CD4-positive, alpha-beta T cell treated with Interleukin-15 for 4 hours (primary cell): ENCODE data around the gene DEFB132.
A peak's percentile ranks its signal among the peaks of the same experiment; 100 is the strongest.
"Not testable (repeated sequence)": the region's sequence is repeated elsewhere in the genome, so short reads cannot be mapped to it uniquely, and the experiment has no call there.

Experiments
- DNase-seq: peaks from one replicate; pipeline ENCODE4 v3.0.0-alpha.2; 2020; ENCODE audit warnings: low spot score

The DEFB132 gene

DNA sequence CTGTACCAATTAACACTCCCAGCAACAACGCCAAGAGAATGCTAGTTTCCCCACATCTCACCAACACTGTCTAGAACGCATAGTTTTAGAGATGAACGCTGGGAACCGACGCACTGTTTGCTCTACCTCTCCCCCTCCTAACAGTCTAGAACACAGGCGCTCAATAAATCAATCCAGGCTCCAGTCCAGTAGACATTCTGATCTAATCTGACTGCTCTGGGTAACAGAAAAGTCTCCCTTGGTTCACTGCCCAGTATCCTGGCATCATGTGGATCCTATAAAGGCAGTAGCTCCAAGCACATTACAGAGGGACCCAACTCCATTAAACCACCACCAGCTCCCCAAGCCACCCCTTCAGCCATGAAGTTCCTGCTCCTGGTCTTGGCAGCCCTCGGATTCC lies at the start of gene DEFB132:
Gene DEFB132, plus strand, starts transcription at position 306 of the 400 bp plus-strand sequence. Its CDS starts 55 bp downstream, at position 361.
- no peak for DNase-seq

DNA sequence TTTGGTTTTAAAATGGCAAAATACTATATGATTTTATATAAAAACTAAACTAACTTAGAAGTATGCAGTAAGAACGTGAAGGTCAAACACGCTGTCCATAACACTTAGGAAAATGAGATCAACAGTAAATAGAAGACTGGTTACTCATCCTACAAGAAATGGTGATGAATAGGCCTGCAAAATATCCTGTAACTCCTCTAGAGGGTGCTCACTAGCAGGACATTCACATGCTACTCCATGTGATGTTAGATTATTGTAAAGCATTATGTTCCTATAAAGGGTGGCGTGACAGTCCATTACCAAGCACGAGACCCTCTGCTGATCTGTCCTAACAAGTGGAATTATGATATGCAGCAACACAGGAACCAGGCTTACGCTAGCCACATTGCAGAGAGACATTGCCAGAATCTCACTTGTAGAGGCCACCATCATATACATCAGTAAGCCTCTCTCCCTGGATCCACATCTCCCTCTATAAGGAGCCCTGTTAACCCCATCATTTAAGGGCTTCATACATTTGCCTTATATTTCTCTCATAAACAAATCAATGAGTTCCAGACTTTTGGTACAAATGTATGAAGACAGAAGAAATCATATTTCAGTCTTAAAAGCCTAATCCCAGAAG lies 48.5 kb upstream of the DEFB132 start:
- peak; percentile 44 for DNase-seq

- no peak for DNase-seq
Observed at GRCh38 chr20:210809-211502, 46.6 kb upstream of the DEFB132 start.

GRCh38 chr20:214383-214782 lies 43.1 kb upstream of the DEFB132 start:
- no peak for DNase-seq

GRCh38 chr20:215796-216195 lies 41.7 kb upstream of the DEFB132 start:
- DNase-seq: no peak

GRCh38 chr20:217266-217665 lies 40.3 kb upstream of the DEFB132 start:
- DNase-seq: no peak

GRCh38 chr20:219290-220115 lies 38.0 kb upstream of the DEFB132 start:
- no peak for DNase-seq

- DNase-seq: no peak
Observed at GRCh38 chr20:221258-221830, 36.2 kb upstream of the DEFB132 start.

DNA sequence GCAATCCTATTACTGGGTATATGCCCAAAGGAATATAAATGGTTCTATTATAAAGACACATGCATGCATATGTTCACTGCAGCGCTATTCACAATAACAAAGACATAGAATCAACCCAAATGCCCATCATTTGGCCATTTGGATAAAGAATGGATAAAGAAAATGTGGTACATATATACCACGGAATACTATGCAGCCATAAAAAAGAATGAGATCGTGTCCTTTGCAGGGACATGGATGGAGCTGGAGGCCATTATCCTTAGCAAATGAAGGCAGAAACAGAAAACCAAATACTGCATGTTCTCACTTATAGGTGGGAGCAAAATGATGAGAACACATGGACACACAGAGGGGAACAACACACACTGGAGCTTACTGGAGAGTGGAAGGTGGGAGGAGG lies 31.6 kb upstream of the DEFB132 start:
- not testable (repeated sequence) for DNase-seq

DNA sequence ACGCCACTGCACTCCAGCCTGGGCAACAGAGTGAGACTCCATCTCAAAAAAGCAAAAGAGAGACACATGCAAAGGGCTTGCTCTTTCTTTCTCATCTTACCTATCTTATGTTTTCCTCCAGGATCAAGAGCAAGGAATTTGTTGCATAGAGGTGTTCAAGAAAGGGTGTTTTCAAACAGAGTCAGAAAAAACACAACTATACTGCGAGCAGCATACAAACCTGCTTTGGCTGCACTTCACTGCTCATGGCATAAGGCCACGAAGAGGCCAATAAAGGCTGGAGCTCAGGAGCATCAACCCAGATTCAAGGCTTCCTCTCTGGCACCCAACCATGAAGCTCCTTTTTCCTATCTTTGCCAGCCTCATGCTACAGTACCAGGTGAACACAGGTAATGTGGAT lies 30.6 kb upstream of the DEFB132 start, which contains the start of gene DEFB129:
Gene DEFB129, plus strand, starts transcription at position 301 of the 400 bp plus-strand sequence. Its CDS starts 31 bp downstream, at position 332.
- no peak for DNase-seq

- DNase-seq: no peak
Observed at GRCh38 chr20:227439-228105, 30.0 kb upstream of the DEFB132 start.

- DNase-seq: no peak
Observed at GRCh38 chr20:235891-236290, 21.6 kb upstream of the DEFB132 start.

- peak; percentile 14 for DNase-seq
Observed at GRCh38 chr20:237489-237888, 20.0 kb upstream of the DEFB132 start.

- DNase-seq: no peak
Observed at GRCh38 chr20:237929-238328, 19.6 kb upstream of the DEFB132 start.

DNA sequence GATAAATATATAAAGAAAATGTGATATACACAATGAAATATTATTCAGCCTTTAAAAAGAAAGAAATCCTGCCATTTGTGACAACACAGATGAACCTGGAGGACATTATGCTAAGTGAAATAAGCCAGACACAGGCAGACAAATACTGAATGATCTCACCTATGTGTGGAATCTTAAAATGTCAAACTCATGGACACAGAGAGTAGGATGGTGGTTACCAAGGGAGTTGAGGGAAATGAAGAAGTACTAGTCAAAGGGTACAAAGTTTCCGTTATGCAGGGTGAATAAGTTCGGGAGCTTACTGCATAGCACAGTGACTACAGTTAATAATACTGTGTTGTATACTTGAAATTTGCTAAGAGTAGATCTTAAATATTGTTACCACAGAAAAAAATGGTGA lies 14.6 kb upstream of the DEFB132 start:
- no peak for DNase-seq

DNA sequence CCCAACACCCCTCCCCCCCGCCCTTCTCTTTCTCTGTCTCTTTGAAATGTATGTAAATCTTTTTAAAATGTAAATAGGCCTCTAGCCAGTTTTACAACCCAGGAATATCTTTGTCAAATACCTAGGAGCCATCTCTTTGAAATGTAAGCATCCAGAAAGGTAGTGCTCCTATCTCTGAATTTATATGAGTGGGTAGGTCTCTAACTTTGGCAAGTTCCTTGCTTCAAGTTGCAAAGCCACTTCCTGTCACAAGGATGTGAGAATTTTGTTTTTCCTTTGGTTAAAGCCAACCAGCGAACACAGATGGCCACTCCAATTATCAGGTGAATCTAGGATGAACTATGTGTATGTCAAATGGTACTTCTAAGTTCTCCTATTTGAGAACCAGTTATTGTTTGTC lies 6.2 kb upstream of the DEFB132 start:
- no peak for DNase-seq

DNA sequence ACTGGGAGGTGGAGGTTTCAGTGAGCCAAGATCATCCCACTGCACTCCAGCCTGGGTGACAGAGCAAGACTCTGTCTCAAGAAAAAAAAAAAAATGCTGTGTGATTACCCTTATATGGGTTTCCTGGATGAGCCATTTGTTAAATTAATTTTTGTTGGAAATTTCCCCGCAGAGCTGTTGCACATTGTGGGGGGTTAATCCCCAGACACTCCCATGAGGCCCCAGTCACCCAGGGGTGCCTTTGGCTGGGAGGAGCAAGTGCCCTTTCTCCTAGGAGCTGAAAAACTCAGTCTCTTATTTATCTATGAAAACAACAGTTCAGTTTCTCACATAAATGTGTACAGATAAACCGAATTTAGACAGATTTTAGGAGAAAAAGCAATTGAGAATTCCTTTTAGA lies 4.7 kb upstream of the DEFB132 start:
- no peak for DNase-seq

- DNase-seq: not testable (repeated sequence)
Observed at GRCh38 chr20:253447-253846, 4.1 kb upstream of the DEFB132 start.

GRCh38 chr20:258269-258858 lies 840 bp downstream of the DEFB132 start:
- no peak for DNase-seq

- no peak for DNase-seq
Observed at GRCh38 chr20:258963-259362, 1.4 kb downstream of the DEFB132 start.

GRCh38 chr20:259981-260380 lies 2.5 kb downstream of the DEFB132 start:
- no peak for DNase-seq

DNA sequence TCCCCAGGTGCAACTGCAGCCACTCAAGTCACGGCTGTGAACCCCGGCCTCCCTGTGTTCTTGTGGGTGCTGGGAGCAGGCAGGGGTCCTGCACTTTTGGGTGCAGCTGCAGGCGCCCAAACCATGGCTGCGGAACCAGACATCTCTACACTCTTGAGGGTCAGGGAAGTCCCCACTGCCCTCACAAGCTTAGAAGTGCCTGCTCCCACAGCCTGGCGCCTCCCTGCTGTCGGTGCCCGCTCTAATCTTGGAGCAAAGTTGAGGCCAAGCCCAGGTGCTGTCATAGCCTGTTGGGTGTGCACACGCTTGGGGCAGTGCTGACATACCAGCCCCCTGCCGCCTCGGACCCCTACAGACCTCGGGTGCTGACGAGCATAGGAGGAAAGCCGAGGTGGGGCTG lies 6.2 kb downstream of the DEFB132 start:
- DNase-seq: no peak
